ENCODE measurements around the gene FAR2.

DNA sequence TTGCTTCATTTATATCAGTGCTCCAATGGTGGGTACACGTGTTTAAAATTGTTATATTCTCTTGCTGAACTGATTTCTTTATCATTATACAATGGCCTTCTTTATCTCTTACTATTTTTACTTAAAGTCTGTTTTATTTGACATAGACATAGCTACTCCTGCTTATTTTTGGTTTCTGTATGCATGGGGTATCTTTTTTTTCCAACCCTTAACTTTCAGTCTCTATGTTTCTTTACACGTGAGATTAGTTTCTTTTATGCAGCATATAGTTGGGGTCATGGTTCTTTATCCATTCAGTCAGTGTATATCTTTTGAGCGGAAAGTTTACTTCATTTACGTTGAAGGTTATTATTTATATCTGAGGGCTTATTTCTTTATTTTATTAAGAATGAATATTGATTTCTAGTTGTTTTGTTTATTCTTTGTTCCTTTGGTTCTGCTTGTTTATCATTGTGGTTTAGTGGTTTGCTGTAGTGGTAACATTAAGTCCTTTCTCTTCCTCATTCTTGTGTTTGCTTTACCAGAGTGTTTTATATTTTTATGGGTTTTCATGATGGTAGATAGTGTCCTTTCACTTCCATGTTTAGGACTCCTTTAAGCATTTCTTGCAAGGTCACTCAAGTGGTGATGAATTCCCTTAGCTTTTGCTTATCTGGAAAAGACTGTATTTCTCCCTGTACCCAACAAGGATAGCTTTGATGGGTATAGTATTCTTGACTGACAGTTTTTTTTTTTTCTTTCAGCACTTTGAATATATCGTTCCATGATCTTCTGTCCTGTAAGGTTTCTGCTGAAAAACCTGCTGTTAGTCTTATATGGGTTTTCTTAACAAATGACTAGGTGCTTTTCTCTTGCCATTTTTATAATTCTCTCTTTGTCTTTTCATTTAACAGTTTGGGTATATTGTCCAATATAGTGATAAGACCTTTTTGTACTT lies 38.3 kb upstream of the FAR2 start:
- TF ChIP-seq, protein P1, sequence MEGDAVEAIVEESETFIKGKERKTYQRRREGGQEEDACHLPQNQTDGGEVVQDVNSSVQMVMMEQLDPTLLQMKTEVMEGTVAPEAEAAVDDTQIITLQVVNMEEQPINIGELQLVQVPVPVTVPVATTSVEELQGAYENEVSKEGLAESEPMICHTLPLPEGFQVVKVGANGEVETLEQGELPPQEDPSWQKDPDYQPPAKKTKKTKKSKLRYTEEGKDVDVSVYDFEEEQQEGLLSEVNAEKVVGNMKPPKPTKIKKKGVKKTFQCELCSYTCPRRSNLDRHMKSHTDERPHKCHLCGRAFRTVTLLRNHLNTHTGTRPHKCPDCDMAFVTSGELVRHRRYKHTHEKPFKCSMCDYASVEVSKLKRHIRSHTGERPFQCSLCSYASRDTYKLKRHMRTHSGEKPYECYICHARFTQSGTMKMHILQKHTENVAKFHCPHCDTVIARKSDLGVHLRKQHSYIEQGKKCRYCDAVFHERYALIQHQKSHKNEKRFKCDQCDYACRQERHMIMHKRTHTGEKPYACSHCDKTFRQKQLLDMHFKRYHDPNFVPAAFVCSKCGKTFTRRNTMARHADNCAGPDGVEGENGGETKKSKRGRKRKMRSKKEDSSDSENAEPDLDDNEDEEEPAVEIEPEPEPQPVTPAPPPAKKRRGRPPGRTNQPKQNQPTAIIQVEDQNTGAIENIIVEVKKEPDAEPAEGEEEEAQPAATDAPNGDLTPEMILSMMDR (conservative IDR thresholded peaks at IDR 0.05) = no peak
- no peak for TF ChIP-seq ZFX (IDR thresholded peaks at IDR 0.05)
